HG02642 (cell line): ENCODE results near the gene VPS35L.

Experiments used
- ATAC-seq: cut with Tn5 transposase; IDR thresholded peaks from one replicate; pipeline ENCODE4 v1.9.1; 2021; ENCODE audit warnings: mild to moderate bottlenecking; ENCODE audit not compliant: unreplicated experiment, poor library complexity

The VPS35L gene

GRCh38 chr16:19583665-19584300, 28.3 kb downstream of the VPS35L start:
- no peak for ATAC-seq

GRCh38 chr16:19588661-19589060, 33.2 kb downstream of the VPS35L start:
- no peak for ATAC-seq

- no peak for ATAC-seq
These were observed 33.6 kb downstream of the VPS35L start for GRCh38 chr16:19589106-19589505.

GRCh38 chr16:19589771-19590302, 34.3 kb downstream of the VPS35L start:
- ATAC-seq: no peak

GRCh38 chr16:19595043-19595767, 39.7 kb downstream of the VPS35L start:
- no peak for ATAC-seq

GRCh38 chr16:19598805-19599510, 43.5 kb downstream of the VPS35L start:
- no peak for ATAC-seq

- no peak for ATAC-seq
These were observed 44.6 kb downstream of the VPS35L start for GRCh38 chr16:19599968-19600716.

GRCh38 chr16:19601083-19601976, 45.8 kb downstream of the VPS35L start:
- ATAC-seq: no peak

GRCh38 chr16:19604911-19605310, 49.4 kb downstream of the VPS35L start:
- ATAC-seq: no peak

GRCh38 chr16:19605701-19606100, 50.2 kb downstream of the VPS35L start:
- no peak for ATAC-seq

GRCh38 chr16:19607616-19608280, 52.2 kb downstream of the VPS35L start:
- ATAC-seq: no peak

GRCh38 chr16:19609359-19609758, 53.9 kb downstream of the VPS35L start:
- no peak for ATAC-seq

GRCh38 chr16:19610200-19610599, 54.7 kb downstream of the VPS35L start:
- ATAC-seq: no peak

- ATAC-seq: no peak
These were observed 58.3 kb downstream of the VPS35L start for GRCh38 chr16:19613834-19614233.

GRCh38 chr16:19616241-19616640, 60.7 kb downstream of the VPS35L start:
- ATAC-seq: no peak

GRCh38 chr16:19618876-19619275, 63.4 kb downstream of the VPS35L start:
- no peak for ATAC-seq

- ATAC-seq: no peak
These were observed 65.9 kb downstream of the VPS35L start for GRCh38 chr16:19621445-19621844.

GRCh38 chr16:19625039-19625438, 69.5 kb downstream of the VPS35L start:
- no peak for ATAC-seq
